ENCODE results near the gene PSENEN.
A peak's percentile ranks its signal among the peaks of the same experiment; 100 is the strongest.

PSENEN gene

GRCh38 chr19:35740108-35740422 is 5.4 kb upstream of the PSENEN start:
- Histone ChIP-seq H3K9me3 (no peaks in the 10 kb centered on the region), H3K27me3 (no peaks in the 10 kb centered on the region), H3K4me1 (peaks cover 70% of the 10 kb centered on the region), H3K36me3 (peaks cover 44% of the 10 kb centered on the region), H3K4me3 (peak overlapping the region; percentile 71), H4K20me1 (peaks cover 48% of the 10 kb centered on the region), H3K9ac (peak overlapping the region; percentile 75), H3K4me2 (peak overlapping the region; percentile 98), H3K27ac (peak overlapping the region; percentile 39; the same call in 1 of the 2 replicates)
- TF ChIP-seq Cebpa-rat (IDR thresholded peaks at IDR 0.05), result no peak

- peak overlapping the region; percentile 76 for H3K9ac ChIP-seq
- peaks cover 65% of the 10 kb centered on the region for H3K4me1 ChIP-seq
- H3K27ac ChIP-seq, result peak overlapping the region; percentile 79
- peak; percentile 33; the same call in 1 of the 2 replicates for TF ChIP-seq Cebpa-rat (IDR thresholded peaks at IDR 0.05)
- H4K20me1 ChIP-seq, result peaks cover 42% of the 10 kb centered on the region
- peak overlapping the region; percentile 98 for H3K4me2 ChIP-seq
- H3K36me3 ChIP-seq, result peaks cover 39% of the 10 kb centered on the region
- peak overlapping the region; percentile 71 for H3K4me3 ChIP-seq
- H3K9me3 ChIP-seq, result no peaks in the 10 kb centered on the region
- H3K27me3 ChIP-seq, result no peaks in the 10 kb centered on the region
These were observed 4.8 kb upstream of the PSENEN start for GRCh38 chr19:35740423-35741202.

- Histone ChIP-seq H4K20me1 (peaks cover 40% of the 10 kb centered on the region), H3K9ac (peak overlapping the region; percentile 76), H3K9me3 (no peaks in the 10 kb centered on the region), H3K27me3 (no peaks in the 10 kb centered on the region), H3K27ac (peak overlapping the region; percentile 88), H3K36me3 (peaks cover 33% of the 10 kb centered on the region), H3K4me3 (peak overlapping the region; percentile 71), H3K4me1 (peaks cover 63% of the 10 kb centered on the region), H3K4me2 (peak overlapping the region; percentile 98)
- TF ChIP-seq Cebpa-rat (IDR thresholded peaks at IDR 0.05), result no peak
These were observed 4.3 kb upstream of the PSENEN start for GRCh38 chr19:35741203-35741515.

GRCh38 chr19:35742121-35742724 is 3.2 kb upstream of the PSENEN start, which contains the start of gene IGFLR1:
Gene IGFLR1, minus strand, starts transcription at chr19:35742452. Its CDS starts 1,272 bp downstream, at chr19:35741180.
- H3K9ac ChIP-seq, result peak within 1 kb of the TSS; percentile 72
- peak within 1 kb of the TSS; percentile 88 for H3K27ac ChIP-seq
- H3K4me2 ChIP-seq, result peak within 1 kb of the TSS; percentile 98
- peaks cover 29% of the 10 kb centered on the region for H4K20me1 ChIP-seq
- peaks cover 63% of the 10 kb centered on the region for H3K4me1 ChIP-seq
- H3K9me3 ChIP-seq, result no peaks in the 10 kb centered on the region
- peaks cover 23% of the 10 kb centered on the region for H3K36me3 ChIP-seq
- peak within 1 kb of the TSS; percentile 71 for H3K4me3 ChIP-seq
- H3K27me3 ChIP-seq, result no peaks in the 10 kb centered on the region
- TF ChIP-seq Cebpa-rat (IDR thresholded peaks at IDR 0.05), result no peak

GRCh38 chr19:35743640-35744429 is 1.6 kb upstream of the PSENEN start:
- Histone ChIP-seq H3K4me2 (peak overlapping the region; percentile 98), H3K9me3 (no peaks in the 10 kb centered on the region), H3K27ac (no peak overlapping the region), H4K20me1 (peaks cover 13% of the 10 kb centered on the region), H3K4me3 (peak overlapping the region; percentile 74), H3K9ac (no peak overlapping the region), H3K36me3 (peaks cover 7% of the 10 kb centered on the region), H3K27me3 (no peaks in the 10 kb centered on the region), H3K4me1 (peaks cover 69% of the 10 kb centered on the region)
- no peak for TF ChIP-seq Cebpa-rat (IDR thresholded peaks at IDR 0.05)

GRCh38 chr19:35744430-35745327 is 772 bp upstream of the PSENEN start:
- TF ChIP-seq Cebpa-rat (IDR thresholded peaks at IDR 0.05), result no peak
- Histone ChIP-seq H3K4me2 (peak overlapping the region; percentile 98), H3K9ac (peak overlapping the region; percentile 93), H3K9me3 (no peaks in the 10 kb centered on the region), H3K36me3 (no peaks in the 10 kb centered on the region), H4K20me1 (peaks cover 5% of the 10 kb centered on the region), H3K4me3 (peak overlapping the region; percentile 74), H3K27me3 (no peaks in the 10 kb centered on the region), H3K27ac (peak overlapping the region; percentile 94), H3K4me1 (peaks cover 72% of the 10 kb centered on the region)

GRCh38 chr19:35746087-35746462 is 624 bp downstream of the PSENEN start:
- H3K36me3 ChIP-seq, result no peaks in the 10 kb centered on the region
- no peaks in the 10 kb centered on the region for H3K27me3 ChIP-seq
- H3K4me3 ChIP-seq, result peak overlapping the region; percentile 74
- peak overlapping the region; percentile 94 for H3K4me2 ChIP-seq
- H3K4me1 ChIP-seq, result peaks cover 79% of the 10 kb centered on the region
- H3K27ac ChIP-seq, result peak overlapping the region; percentile 94
- peak overlapping the region; percentile 79 for H3K9ac ChIP-seq
- no peak for TF ChIP-seq Cebpa-rat (IDR thresholded peaks at IDR 0.05)
- H4K20me1 ChIP-seq, result no peaks in the 10 kb centered on the region
- H3K9me3 ChIP-seq, result no peaks in the 10 kb centered on the region

GRCh38 chr19:35746531-35746930 is 1.1 kb downstream of the PSENEN start:
- no peak for TF ChIP-seq Cebpa-rat (IDR thresholded peaks at IDR 0.05)
- Histone ChIP-seq H3K27ac (0 out of 2 replicates have a peak overlapping the region, but pooled peaks have one; percentile 94), H3K4me3 (peak overlapping the region; percentile 74), H3K36me3 (no peaks in the 10 kb centered on the region), H3K4me1 (peaks cover 76% of the 10 kb centered on the region), H3K9ac (peak overlapping the region; percentile 79), H3K4me2 (peak overlapping the region; percentile 94), H3K9me3 (no peaks in the 10 kb centered on the region), H4K20me1 (no peaks in the 10 kb centered on the region), H3K27me3 (no peaks in the 10 kb centered on the region)

All from BLaER1 (cell line).